K562 (cell line): ENCODE measurements around the gene AQP9. TPM values are rescaled to one million over a fixed set of nuclear protein-coding genes. Genes with fewer than 3 reads are reported as not detected.

Experiments used
- ARID1B ChIP-seq: fragments of 450-650 bp; IDR thresholded peaks from 2 replicates; pipeline ENCODE4 v1.6.1; 2016; ENCODE audit warnings: antibody characterized with exemption, mild to moderate bottlenecking, inconsistent platforms
- BHLHE40 ChIP-seq: IDR thresholded peaks from 2 replicates; pipeline ENCODE4 v1.6.1; 2011; ENCODE audit warnings: low read length, improper control_type of control experiment
- CBX5 ChIP-seq: IDR thresholded peaks from 2 replicates; pipeline ENCODE4 v1.6.1; 2014; ENCODE audit warnings: low read depth, borderline replicate concordance
- FOXK2 ChIP-seq, 2 experiments: fragments of 450-650 bp; IDR thresholded peaks in 1 of 2; conservative IDR thresholded peaks in 1 of 2; 2 replicates each; pipeline ENCODE4 v1.6.1; 2016; ENCODE audit warnings: low read depth in 2 of 2, mild to moderate bottlenecking in 1 of 2
- GABPA ChIP-seq: fragments of 200-800 bp; sonication (Bioruptor generic); conservative IDR thresholded peaks from 2 replicates; pipeline ENCODE4 v1.6.1; 2016; ENCODE audit warnings: low read depth, missing genetic modification characterization, missing compliant biosample characterization
- HNRNPUL1 ChIP-seq: fragments of 200-400 bp; formaldehyde crosslinking; IDR thresholded peaks from 2 replicates; pipeline ENCODE4 v1.6.1; 2017; ENCODE audit warnings: low read length
- KLF13 ChIP-seq: fragments of 450-650 bp; IDR thresholded peaks from 2 replicates; pipeline ENCODE4 v1.6.1; 2016; ENCODE audit warnings: missing genetic modification characterization, low read depth, mild to moderate bottlenecking, missing compliant biosample characterization, moderate library complexity, borderline replicate concordance
- MAZ ChIP-seq, 2 experiments: fragments of 450-650 bp in 1 of 2; sonication (generic) in 1 of 2; formaldehyde crosslinking; IDR thresholded peaks in 1 of 2; conservative IDR thresholded peaks in 1 of 2; 2 replicates each; pipeline versions ENCODE4 v1.4.0 to v1.5.0; 2020; ENCODE audit warnings: mild to moderate bottlenecking in 1 of 2, missing genetic modification reagents in 1 of 2
- MBD2 ChIP-seq: sonication (generic); IDR thresholded peaks from 2 replicates; pipeline ENCODE4 v1.6.1; 2016; ENCODE audit warnings: low read depth, borderline replicate concordance
- MECOM ChIP-seq: fragments of 250-450 bp; sonication (Bioruptor Pico); IDR thresholded peaks from 2 replicates; pipeline ENCODE4 v1.8.0; 2022; ENCODE audit warnings: inconsistent platforms
- MEIS2 ChIP-seq: fragments of 450-650 bp; IDR thresholded peaks from 2 replicates; pipeline ENCODE4 v1.6.1; 2014; ENCODE audit warnings: mild to moderate bottlenecking; ENCODE audit not compliant: partially characterized antibody
- NR2C1 ChIP-seq, 2 experiments: fragments of 450-650 bp; IDR thresholded peaks; 2 replicates each; pipeline ENCODE4 v1.6.1; 2017; ENCODE audit warnings: mild to moderate bottlenecking in 2 of 2, antibody characterized with exemption in 1 of 2, inconsistent platforms in 1 of 2, missing compliant biosample characterization in 1 of 2, missing genetic modification characterization in 1 of 2
- RAD21 ChIP-seq, 2 experiments: fragments of 250-450 bp in 1 of 2; fragments of 450-650 bp in 1 of 2; sonication (Bioruptor Pico) in 1 of 2; formaldehyde crosslinking in 1 of 2; IDR thresholded peaks in 1 of 2; conservative IDR thresholded peaks in 1 of 2; 2 replicates each; pipeline versions ENCODE4 v1.4.0 to v1.8.0; 2020 to 2022; ENCODE audit warnings: mild to moderate bottlenecking in 2 of 2, moderate library complexity in 1 of 2
- SIN3A ChIP-seq, 2 experiments: fragments of 150-350 bp in 1 of 2; IDR thresholded peaks; 2 replicates each; pipeline ENCODE4 v1.6.1; 2011 to 2016; ENCODE audit warnings: borderline replicate concordance in 2 of 2, low read depth in 2 of 2, low read length in 2 of 2, mild to moderate bottlenecking in 2 of 2, moderate library complexity in 2 of 2; ENCODE audit not compliant: control insufficient read depth in 1 of 2
- STAT5A ChIP-seq: IDR thresholded peaks from 2 replicates; pipeline ENCODE4 v1.6.1; 2012; ENCODE audit warnings: low read length, inconsistent platforms, borderline replicate concordance
- TCFL5 ChIP-seq: fragments of 250-450 bp; sonication (Bioruptor Pico); conservative IDR thresholded peaks from 2 replicates; pipeline ENCODE4 v1.6.1; 2021; ENCODE audit warnings: mild to moderate bottlenecking, moderate library complexity, matching md5 sums
- THRAP3 ChIP-seq: fragments of 450-650 bp; IDR thresholded peaks from 2 replicates; pipeline ENCODE4 v1.6.1; 2016; ENCODE audit warnings: mild to moderate bottlenecking, inconsistent platforms, borderline replicate concordance
- ZC3H4 ChIP-seq: sonication (generic); formaldehyde crosslinking; IDR thresholded peaks from 2 replicates; pipeline ENCODE4 v1.9.0; 2021; ENCODE audit warnings: missing genetic modification reagents, borderline replicate concordance
- ZNF165 ChIP-seq: fragments of 250-450 bp; sonication (Bioruptor Pico); IDR thresholded peaks from 2 replicates; pipeline ENCODE4 v1.4.0; 2020; ENCODE audit warnings: borderline replicate concordance
- ZNF584 ChIP-seq: fragments of 200-800 bp; sonication (Bioruptor generic); IDR thresholded peaks from 2 replicates; pipeline ENCODE4 v1.6.1; 2016; ENCODE audit warnings: low read depth, mild to moderate bottlenecking, missing genetic modification characterization, missing compliant biosample characterization
- ZNF586 ChIP-seq: fragments of 450-650 bp; formaldehyde crosslinking; conservative IDR thresholded peaks from 2 replicates; pipeline ENCODE4 v1.4.0; 2020; ENCODE audit warnings: mild to moderate bottlenecking, moderate library complexity
- ZSCAN29 ChIP-seq: fragments of 450-650 bp; IDR thresholded peaks from 2 replicates; pipeline ENCODE4 v1.6.1; 2017
- polyA plus RNA-seq, 8 experiments: library from polyadenylated mRNA; depleted of rRNA in 4 of 8; stranded (reverse) in 5 of 8; unstranded in 3 of 8; fragments of >200 nt; fragmentation: Nextera tagmentation in 2 of 8; fragmentation: Illumina TruSeq in 1 of 8; extraction: Ambion mirVana in 2 of 8; extraction: Trizol in 1 of 8; gene quantifications; 2 replicates each; pipeline versions ENCODE4 v1.2.1 to v1.2.3, GENCODE V29; 2011 to 2014; ENCODE audit warnings: inconsistent platforms in 1 of 8, missing spikeins in 1 of 8
- total RNA-seq, 7 experiments: library from RNA; depleted of rRNA in 6 of 7; stranded (reverse); fragments of >200 nt in 6 of 7; fragmentation: Illumina TruSeq in 2 of 7; extraction: Trizol in 2 of 7; gene quantifications; 2 replicates each; pipeline versions ENCODE4 v1.2.1 to v1.2.3, GENCODE V29; 2011 to 2021; ENCODE audit warnings: low replicate concordance in 1 of 7
- TF ChIP-seq, protein P1 (sequence below): IDR thresholded peaks from 2 replicates; pipeline ENCODE4 v1.6.1; 2016; ENCODE audit warnings: missing genetic modification characterization, missing compliant biosample characterization
- TF ChIP-seq, protein P2 (sequence below): IDR thresholded peaks from 2 replicates; pipeline ENCODE4 v1.6.1; 2011; ENCODE audit not compliant: insufficient read length; ENCODE audit errors: extremely low read depth
- TF ChIP-seq, protein P3 (sequence below): sonication (generic); formaldehyde crosslinking; IDR thresholded peaks from 2 replicates; pipeline ENCODE4 v1.8.1; 2023; ENCODE audit warnings: mild to moderate bottlenecking, missing genetic modification reagents, moderate library complexity

AQP9 gene
- total and polyA plus RNA-seq, 9 of the 15 experiments (the other 6 are each of a cell fraction or from before 2014, with no cell fraction given), result 0.04 to 0.33 (median 0.07) TPM; not detected in 4

DNA sequence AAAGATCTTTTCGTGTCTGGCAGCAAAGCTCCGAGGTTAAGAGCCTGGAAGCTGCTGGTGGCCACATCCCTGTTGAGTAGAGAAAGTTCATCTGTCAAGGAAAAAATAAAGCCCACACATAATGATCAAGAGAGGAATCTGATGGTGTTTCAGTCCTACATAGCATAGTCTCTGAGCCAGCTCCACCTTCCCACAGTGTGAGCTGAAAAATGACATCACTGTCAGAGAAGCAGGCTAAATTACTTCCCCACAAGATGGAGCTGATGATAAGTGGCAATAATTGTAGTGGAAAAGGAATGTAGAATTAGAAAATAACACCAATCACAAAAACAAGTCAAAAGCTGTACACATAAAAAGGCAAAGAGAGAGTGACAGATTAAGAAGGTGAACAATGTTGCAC lies 84.5 kb downstream of the AQP9 start (continued):
- TF ChIP-seq ZNF584 (no peak), ZC3H4 (CRISPR knock-in tag) (no peak), ZSCAN29 (no peak), GABPA (tag) (no peak), ZNF586 (CRISPR knock-in tag) (no peak), THRAP3 (no peak), MECOM (CRISPR knock-in tag) (no peak), SIN3A (IDR thresholded peaks at IDR 0.05; ENCODE audit: borderline replicate concordance in 2 of 2, control insufficient read depth in 1 of 2, low read depth in 2 of 2, low read length in 2 of 2) (no peak), RAD21 (CRISPR knock-in tag; conservative IDR thresholded peaks at IDR 0.05 in 1 of 2, IDR thresholded peaks at IDR 0.05 in 1 of 2) (peak; percentile 31 to 52; a peak in 3 of 4 replicates), STAT5A (no peak), NR2C1 (IDR thresholded peaks at IDR 0.05) (no peak), NR2C1 (tag; IDR thresholded peaks at IDR 0.05) (no peak), MAZ (CRISPR knock-in tag; conservative IDR thresholded peaks at IDR 0.05 in 1 of 2, IDR thresholded peaks at IDR 0.05 in 1 of 2) (0 out of 4 replicates have a peak, but pooled peaks of 1 of the 2 experiments have one; percentile 13), ARID1B (peak; percentile 10; the same call in 1 of the 2 replicates), HNRNPUL1 (no peak), TCFL5 (CRISPR knock-in tag) (no peak), CBX5 (no peak), ZNF165 (no peak), FOXK2 (conservative IDR thresholded peaks at IDR 0.05 in 1 of 2, IDR thresholded peaks at IDR 0.05 in 1 of 2; ENCODE audit: low read depth in 2 of 2) (0 out of 4 replicates have a peak, but pooled peaks of 1 of the 2 experiments have one; percentile 36), KLF13 (no peak), MBD2 (no peak), BHLHE40 (no peak), MEIS2 (peak; percentile 52)
- TF ChIP-seq, protein P1, sequence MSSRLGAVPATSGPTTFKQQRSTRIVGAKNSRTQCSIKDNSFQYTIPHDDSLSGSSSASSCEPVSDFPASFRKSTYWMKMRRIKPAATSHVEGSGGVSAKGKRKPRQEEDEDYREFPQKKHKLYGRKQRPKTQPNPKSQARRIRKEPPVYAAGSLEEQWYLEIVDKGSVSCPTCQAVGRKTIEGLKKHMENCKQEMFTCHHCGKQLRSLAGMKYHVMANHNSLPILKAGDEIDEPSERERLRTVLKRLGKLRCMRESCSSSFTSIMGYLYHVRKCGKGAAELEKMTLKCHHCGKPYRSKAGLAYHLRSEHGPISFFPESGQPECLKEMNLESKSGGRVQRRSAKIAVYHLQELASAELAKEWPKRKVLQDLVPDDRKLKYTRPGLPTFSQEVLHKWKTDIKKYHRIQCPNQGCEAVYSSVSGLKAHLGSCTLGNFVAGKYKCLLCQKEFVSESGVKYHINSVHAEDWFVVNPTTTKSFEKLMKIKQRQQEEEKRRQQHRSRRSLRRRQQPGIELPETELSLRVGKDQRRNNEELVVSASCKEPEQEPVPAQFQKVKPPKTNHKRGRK (tag), result no peak
- TF ChIP-seq, protein P2, sequence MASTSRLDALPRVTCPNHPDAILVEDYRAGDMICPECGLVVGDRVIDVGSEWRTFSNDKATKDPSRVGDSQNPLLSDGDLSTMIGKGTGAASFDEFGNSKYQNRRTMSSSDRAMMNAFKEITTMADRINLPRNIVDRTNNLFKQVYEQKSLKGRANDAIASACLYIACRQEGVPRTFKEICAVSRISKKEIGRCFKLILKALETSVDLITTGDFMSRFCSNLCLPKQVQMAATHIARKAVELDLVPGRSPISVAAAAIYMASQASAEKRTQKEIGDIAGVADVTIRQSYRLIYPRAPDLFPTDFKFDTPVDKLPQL, result no peak
- TF ChIP-seq, protein P3, sequence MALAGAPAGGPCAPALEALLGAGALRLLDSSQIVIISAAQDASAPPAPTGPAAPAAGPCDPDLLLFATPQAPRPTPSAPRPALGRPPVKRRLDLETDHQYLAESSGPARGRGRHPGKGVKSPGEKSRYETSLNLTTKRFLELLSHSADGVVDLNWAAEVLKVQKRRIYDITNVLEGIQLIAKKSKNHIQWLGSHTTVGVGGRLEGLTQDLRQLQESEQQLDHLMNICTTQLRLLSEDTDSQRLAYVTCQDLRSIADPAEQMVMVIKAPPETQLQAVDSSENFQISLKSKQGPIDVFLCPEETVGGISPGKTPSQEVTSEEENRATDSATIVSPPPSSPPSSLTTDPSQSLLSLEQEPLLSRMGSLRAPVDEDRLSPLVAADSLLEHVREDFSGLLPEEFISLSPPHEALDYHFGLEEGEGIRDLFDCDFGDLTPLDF (CRISPR knock-in tag), result no peak
